MG63 (cell line): ENCODE data around the gene KCNK3. TPM values are rescaled to one million over a fixed set of nuclear protein-coding genes. Genes with fewer than 3 reads are reported as not detected.
A peak's percentile ranks its signal among the peaks of the same experiment; 100 is the strongest.

Experiments
- DNase-seq: peaks from one replicate; pipeline ENCODE4 v3.0.0-alpha.2; 2020
- H3K27me3 ChIP-seq: fragments of 250-450 bp; sonication (Bioruptor Pico); 2 replicates; pipeline ENCODE4 v1.5.1; 2020; ENCODE audit warnings: mild to moderate bottlenecking, moderate library complexity
- H3K36me3 ChIP-seq: fragments of 250-450 bp; sonication (Bioruptor Pico); 2 replicates; pipeline ENCODE4 v1.5.1; 2020; ENCODE audit warnings: mild to moderate bottlenecking, moderate library complexity
- H3K4me3 ChIP-seq: fragments of 250-450 bp; sonication (Bioruptor Pico); 2 replicates; pipeline ENCODE4 v1.5.1; 2020; ENCODE audit warnings: mild to moderate bottlenecking, moderate library complexity
- H3K9me3 ChIP-seq: fragments of 250-450 bp; sonication (Bioruptor Pico); 2 replicates; pipeline ENCODE4 v1.5.1; 2020; ENCODE audit warnings: mild to moderate bottlenecking, moderate library complexity
- total RNA-seq: library from RNA; depleted of rRNA; stranded (reverse); fragments of >200 nt; shearing (Covaris generic); gene quantifications from 2 replicates; pipeline ENCODE4 v1.2.3, GENCODE V29; 2014; ENCODE audit warnings: low replicate concordance

Gene KCNK3
- total RNA-seq, 1 experiment from 2014 or later = not detected

GRCh38 chr2:26675651-26676255, 16.8 kb upstream of the KCNK3 start:
- Histone ChIP-seq H3K27me3 (no peaks in the 10 kb centered on the region), H3K36me3 (no peaks in the 10 kb centered on the region), H3K9me3 (no peaks in the 10 kb centered on the region), H3K4me3 (no peak overlapping the region)
- DNase-seq = no peak

DNA sequence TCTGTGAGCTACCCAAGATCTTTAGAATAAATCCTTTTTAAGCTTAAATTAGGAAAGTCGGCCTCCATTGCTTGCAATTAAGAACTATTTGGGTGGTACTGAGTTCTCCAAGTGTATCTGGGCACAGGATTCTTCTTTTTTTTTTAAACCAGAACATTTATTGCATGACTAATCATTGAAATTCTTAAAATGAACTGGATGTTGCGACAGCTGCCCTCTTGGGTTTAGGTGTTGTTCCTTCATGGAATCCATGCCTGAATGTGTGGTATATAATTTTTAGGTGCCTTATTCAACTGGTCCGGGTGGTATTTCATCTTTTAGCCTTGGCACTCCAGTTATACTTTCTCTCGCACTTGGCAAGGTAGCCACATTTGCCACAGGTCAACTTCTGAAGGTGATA, 14.5 kb upstream of the KCNK3 start:
- H3K4me3 ChIP-seq = no peak overlapping the region
- DNase-seq = no peak
- no peaks in the 10 kb centered on the region for H3K9me3 ChIP-seq
- no peaks in the 10 kb centered on the region for H3K36me3 ChIP-seq
- H3K27me3 ChIP-seq = no peaks in the 10 kb centered on the region

DNA sequence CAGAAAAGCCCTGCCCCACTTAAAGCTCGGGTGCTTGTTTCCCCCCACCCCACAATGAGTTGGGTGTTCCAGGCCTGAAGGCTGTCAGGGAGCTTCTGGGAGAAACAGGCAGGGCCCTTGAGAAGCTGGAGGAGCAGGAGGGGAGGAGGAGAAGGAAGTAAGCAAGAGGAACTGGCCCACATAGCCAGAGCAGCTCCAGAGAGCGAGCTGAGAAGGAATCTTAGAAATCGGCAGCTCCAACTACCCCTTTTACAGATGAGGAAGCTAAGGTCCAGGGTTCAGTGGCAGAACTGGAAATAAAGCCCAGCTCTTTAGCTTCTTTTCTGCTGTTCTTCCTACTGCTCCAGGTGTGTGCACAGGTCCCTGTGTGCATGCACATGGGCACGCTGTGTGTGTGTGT, 12.7 kb upstream of the KCNK3 start:
- no peak overlapping the region for H3K4me3 ChIP-seq
- H3K27me3 ChIP-seq = no peaks in the 10 kb centered on the region
- no peaks in the 10 kb centered on the region for H3K9me3 ChIP-seq
- H3K36me3 ChIP-seq = no peaks in the 10 kb centered on the region
- no peak for DNase-seq

GRCh38 chr2:26681656-26682055, 10.9 kb upstream of the KCNK3 start:
- Histone ChIP-seq H3K27me3 (no peaks in the 10 kb centered on the region), H3K9me3 (no peaks in the 10 kb centered on the region), H3K36me3 (no peaks in the 10 kb centered on the region), H3K4me3 (no peak overlapping the region)
- no peak for DNase-seq

- no peaks in the 10 kb centered on the region for H3K9me3 ChIP-seq
- DNase-seq = no peak
- no peaks in the 10 kb centered on the region for H3K27me3 ChIP-seq
- H3K4me3 ChIP-seq = no peak overlapping the region
- H3K36me3 ChIP-seq = no peaks in the 10 kb centered on the region
Measured at GRCh38 chr2:26682155-26682554, 10.4 kb upstream of the KCNK3 start.

GRCh38 chr2:26683583-26683982, 8.9 kb upstream of the KCNK3 start:
- H3K36me3 ChIP-seq = no peaks in the 10 kb centered on the region
- no peaks in the 10 kb centered on the region for H3K27me3 ChIP-seq
- no peak for DNase-seq
- H3K9me3 ChIP-seq = no peaks in the 10 kb centered on the region
- H3K4me3 ChIP-seq = no peak overlapping the region

- H3K27me3 ChIP-seq = no peaks in the 10 kb centered on the region
- H3K9me3 ChIP-seq = no peaks in the 10 kb centered on the region
- no peak for DNase-seq
- no peak overlapping the region for H3K4me3 ChIP-seq
- H3K36me3 ChIP-seq = no peaks in the 10 kb centered on the region
Measured at GRCh38 chr2:26685341-26685740, 7.2 kb upstream of the KCNK3 start.

DNA sequence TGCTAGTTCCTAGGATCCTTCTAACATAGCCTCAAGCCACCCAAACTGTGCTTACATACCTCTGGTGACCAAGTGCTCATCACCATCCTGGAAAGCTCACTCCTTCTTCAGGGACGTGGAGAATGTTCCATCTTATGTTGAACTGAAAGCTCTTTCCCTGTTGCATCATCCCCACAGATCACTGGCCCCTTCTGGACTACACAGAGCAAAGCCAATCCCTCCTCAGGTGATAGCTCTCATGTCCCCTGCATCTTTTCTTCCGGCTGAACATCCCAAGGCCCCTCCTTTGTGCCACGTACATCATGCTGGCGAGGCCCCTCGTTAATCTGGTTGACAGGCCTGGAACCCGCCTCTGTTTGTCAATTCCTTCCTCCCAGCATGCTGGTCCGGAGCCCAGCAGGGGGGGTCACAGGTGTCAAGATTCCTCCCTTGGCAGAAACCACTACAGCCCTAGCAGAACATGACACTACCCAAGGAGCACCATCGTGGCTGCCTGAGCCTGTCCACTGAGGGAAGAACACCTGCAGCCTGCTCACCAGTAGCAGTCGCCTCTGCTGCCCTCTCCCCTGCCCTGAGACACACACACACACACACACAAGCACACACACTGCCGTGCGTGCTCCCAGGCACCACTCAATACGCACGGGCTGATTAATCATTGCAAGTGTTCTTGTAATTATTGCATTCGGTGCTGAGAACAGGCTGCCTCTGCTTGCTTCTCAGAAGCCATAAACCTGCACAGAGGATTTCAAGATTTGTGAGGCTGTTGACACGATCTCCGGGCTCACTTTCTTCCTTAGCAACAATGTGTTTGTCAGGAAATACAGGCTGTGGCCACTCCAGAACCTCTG, 6.3 kb upstream of the KCNK3 start:
- Histone ChIP-seq H3K36me3 (no peaks in the 10 kb centered on the region), H3K27me3 (no peaks in the 10 kb centered on the region), H3K4me3 (no peak overlapping the region), H3K9me3 (no peaks in the 10 kb centered on the region)
- DNase-seq = no peak

DNA sequence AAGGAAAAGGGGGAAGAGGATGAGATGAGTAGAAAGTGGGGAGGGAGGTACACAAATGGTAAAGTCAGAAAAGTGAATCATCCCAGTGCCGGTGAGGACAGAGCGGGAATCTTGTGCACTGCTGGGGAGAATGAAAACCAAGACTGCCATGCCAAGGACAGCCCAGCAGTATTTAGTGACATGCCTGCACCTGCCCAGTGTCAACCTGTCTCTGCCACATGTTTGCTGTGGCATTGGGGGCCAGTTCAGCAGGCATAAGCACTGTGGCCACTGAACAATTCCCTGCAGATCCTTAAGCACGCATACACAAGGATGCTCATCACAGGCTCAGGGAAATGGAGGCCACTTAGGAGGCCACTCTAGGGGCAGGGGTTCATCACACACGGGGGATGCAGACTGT, 5.2 kb upstream of the KCNK3 start:
- no peak for DNase-seq
- H3K4me3 ChIP-seq = no peak overlapping the region
- H3K36me3 ChIP-seq = no peaks in the 10 kb centered on the region
- H3K9me3 ChIP-seq = no peaks in the 10 kb centered on the region
- no peaks in the 10 kb centered on the region for H3K27me3 ChIP-seq

GRCh38 chr2:26687801-26688200, 4.7 kb upstream of the KCNK3 start:
- Histone ChIP-seq H3K4me3 (no peak overlapping the region), H3K9me3 (no peaks in the 10 kb centered on the region), H3K27me3 (no peaks in the 10 kb centered on the region), H3K36me3 (no peaks in the 10 kb centered on the region)
- DNase-seq = no peak

GRCh38 chr2:26691161-26691560, 1.4 kb upstream of the KCNK3 start:
- no peaks in the 10 kb centered on the region for H3K36me3 ChIP-seq
- peak; percentile 49 for DNase-seq
- no peak overlapping the region for H3K4me3 ChIP-seq
- H3K9me3 ChIP-seq = no peaks in the 10 kb centered on the region
- H3K27me3 ChIP-seq = peaks cover 12% of the 10 kb centered on the region

DNA sequence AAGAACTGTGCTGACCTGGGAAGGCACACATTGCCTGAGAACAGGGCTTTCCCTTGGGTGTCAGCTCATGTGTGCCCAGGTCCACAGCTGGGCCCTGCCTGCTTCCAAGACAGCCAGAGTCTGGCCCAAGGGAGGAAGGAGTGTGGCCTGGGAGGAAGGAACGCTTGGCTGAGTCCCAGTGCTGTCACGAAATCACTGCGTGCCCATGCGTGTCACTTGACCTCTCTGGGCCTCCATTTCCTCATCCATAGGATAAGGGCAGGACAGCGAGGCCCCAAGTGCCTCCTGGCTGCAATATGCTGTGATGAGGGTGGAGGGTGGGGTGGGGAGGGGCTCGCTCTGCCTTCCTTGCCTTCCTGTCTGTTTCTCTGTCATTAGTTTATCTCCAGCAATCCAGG, 642 bp upstream of the KCNK3 start:
- DNase-seq = no peak
- Histone ChIP-seq H3K4me3 (no peak overlapping the region), H3K9me3 (no peaks in the 10 kb centered on the region), H3K36me3 (no peaks in the 10 kb centered on the region), H3K27me3 (peaks cover 12% of the 10 kb centered on the region)

DNA sequence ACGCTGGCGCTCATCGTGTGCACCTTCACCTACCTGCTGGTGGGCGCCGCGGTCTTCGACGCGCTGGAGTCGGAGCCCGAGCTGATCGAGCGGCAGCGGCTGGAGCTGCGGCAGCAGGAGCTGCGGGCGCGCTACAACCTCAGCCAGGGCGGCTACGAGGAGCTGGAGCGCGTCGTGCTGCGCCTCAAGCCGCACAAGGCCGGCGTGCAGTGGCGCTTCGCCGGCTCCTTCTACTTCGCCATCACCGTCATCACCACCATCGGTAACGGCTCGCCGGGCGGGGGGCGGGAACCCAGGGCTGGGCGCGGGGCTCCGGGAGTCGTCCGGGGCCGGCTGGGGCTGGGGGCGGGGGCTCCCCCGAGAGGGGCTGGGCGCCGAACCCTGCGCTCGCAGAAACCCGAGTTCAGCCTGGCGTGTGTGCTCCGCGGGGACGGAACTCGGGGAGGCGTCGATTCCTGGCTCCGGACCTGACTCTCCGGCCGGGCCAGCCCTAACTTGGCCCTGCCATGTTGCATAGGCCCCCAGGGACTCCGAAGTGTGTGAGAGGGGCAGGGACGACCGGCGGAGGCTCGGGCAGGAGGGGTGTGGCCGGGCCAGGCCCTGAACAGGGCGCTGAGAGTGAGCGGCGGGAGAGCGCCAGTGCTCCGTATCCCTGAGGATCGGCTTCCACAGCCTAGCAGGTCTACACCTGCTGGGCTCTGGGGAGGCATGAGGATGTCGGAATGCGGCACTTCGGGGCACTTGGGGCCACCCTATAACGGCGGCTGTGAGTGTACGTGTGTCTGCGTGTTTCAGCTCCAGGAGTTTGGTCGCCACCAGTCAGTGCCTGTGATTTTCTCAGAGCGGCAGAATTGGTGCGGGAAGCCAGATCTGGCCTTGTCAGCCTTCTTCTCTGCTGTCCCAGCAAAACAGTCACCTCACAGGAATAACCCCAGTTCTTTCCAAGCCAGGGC, 651 bp downstream of the KCNK3 start:
- H3K36me3 ChIP-seq = no peaks in the 10 kb centered on the region
- DNase-seq = no peak
- no peak overlapping the region for H3K4me3 ChIP-seq
- peaks cover 12% of the 10 kb centered on the region for H3K27me3 ChIP-seq
- H3K9me3 ChIP-seq = no peaks in the 10 kb centered on the region

DNA sequence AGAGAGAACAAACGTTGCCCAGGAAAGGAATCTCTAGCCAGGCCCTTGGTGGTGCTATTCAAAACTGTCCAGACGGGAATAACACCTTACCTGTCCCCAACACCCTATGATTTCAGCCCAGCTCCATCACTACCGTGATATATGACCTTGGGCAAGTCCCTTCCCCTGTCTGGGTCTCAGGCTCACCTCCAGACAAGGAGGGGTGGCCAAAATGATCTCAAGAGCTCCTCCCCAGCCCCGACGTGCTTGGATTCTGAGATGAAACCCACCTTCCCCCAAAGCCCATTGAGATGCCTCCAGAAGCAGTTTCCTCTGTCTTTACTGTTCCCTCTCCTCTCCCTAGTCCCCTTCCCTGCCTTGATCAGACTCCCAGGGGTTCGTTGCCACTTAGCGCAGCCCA, 1.5 kb downstream of the KCNK3 start:
- H3K9me3 ChIP-seq = no peaks in the 10 kb centered on the region
- no peak for DNase-seq
- no peak overlapping the region for H3K4me3 ChIP-seq
- H3K36me3 ChIP-seq = no peaks in the 10 kb centered on the region
- H3K27me3 ChIP-seq = peaks cover 12% of the 10 kb centered on the region

DNA sequence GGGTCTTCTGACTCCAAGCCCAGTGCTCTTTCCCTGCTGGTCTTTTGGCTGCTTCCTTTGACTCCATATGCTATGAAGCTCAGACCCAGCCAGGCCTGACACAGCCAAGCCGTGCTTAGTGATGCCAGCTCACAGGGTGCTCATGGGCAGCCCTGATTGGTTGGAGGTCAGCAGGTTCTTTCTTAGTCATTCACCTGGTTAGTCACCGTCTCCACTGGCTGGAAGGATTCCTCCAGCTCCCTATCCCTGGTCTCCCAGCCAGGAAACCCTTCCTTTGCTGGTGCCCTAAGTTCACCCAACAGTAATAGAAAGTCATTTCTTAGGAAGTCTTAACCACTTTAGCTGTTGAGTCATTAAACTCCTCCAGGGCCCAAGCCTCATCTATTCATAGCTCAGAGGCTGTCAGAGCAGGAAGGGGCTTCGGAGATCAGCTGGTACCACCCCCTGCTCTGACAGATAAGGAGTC, 3.9 kb downstream of the KCNK3 start:
- H3K36me3 ChIP-seq = no peaks in the 10 kb centered on the region
- no peaks in the 10 kb centered on the region for H3K9me3 ChIP-seq
- H3K27me3 ChIP-seq = peaks cover 12% of the 10 kb centered on the region
- peak; percentile 94 for DNase-seq
- H3K4me3 ChIP-seq = no peak overlapping the region

- Histone ChIP-seq H3K27me3 (peaks cover 12% of the 10 kb centered on the region), H3K9me3 (no peaks in the 10 kb centered on the region), H3K4me3 (no peak overlapping the region), H3K36me3 (no peaks in the 10 kb centered on the region)
- DNase-seq = no peak
Measured at GRCh38 chr2:26697425-26697824, 4.9 kb downstream of the KCNK3 start.

- Histone ChIP-seq H3K9me3 (no peaks in the 10 kb centered on the region), H3K27me3 (no peaks in the 10 kb centered on the region; the same call in 1 of the 2 replicates), H3K4me3 (no peak overlapping the region), H3K36me3 (no peaks in the 10 kb centered on the region)
- DNase-seq = no peak
Measured at GRCh38 chr2:26699295-26699694, 6.8 kb downstream of the KCNK3 start.
